K562 (cell line): ENCODE results near the gene ZNF768. TPM values are rescaled to one million over a fixed set of nuclear protein-coding genes. Genes with fewer than 3 reads are reported as not detected.
A peak's percentile ranks its signal among the peaks of the same experiment; 100 is the strongest.

ENCODE experiments used
- ATF6 ChIP-seq: sonication (generic); formaldehyde crosslinking; IDR thresholded peaks from 2 replicates; pipeline ENCODE4 v1.4.0; 2020; ENCODE audit warnings: mild to moderate bottlenecking, missing genetic modification reagents
- BHLHE40 ChIP-seq: IDR thresholded peaks from 2 replicates; pipeline ENCODE4 v1.6.1; 2011; ENCODE audit warnings: low read length, improper control_type of control experiment
- FOS ChIP-seq: IDR thresholded peaks from 3 replicates; pipeline ENCODE4 v1.6.1; 2011; ENCODE audit not compliant: insufficient read length; ENCODE audit errors: extremely low read depth
- HDAC1 ChIP-seq, 2 experiments: fragments of 450-650 bp; IDR thresholded peaks; 2 replicates each; pipeline ENCODE4 v1.6.1; 2016 to 2017; ENCODE audit warnings: inconsistent platforms in 1 of 2, mild to moderate bottlenecking in 1 of 2, moderate library complexity in 1 of 2
- HDGF ChIP-seq: fragments of 450-650 bp; IDR thresholded peaks from 2 replicates; pipeline ENCODE4 v1.6.1; 2016
- KLF10 ChIP-seq: fragments of 250-450 bp; sonication (Bioruptor Pico); IDR thresholded peaks from 2 replicates; pipeline ENCODE4 v1.6.1; 2021; ENCODE audit warnings: matching md5 sums
- KLF13 ChIP-seq: fragments of 450-650 bp; IDR thresholded peaks from 2 replicates; pipeline ENCODE4 v1.6.1; 2016; ENCODE audit warnings: missing genetic modification characterization, low read depth, mild to moderate bottlenecking, missing compliant biosample characterization, moderate library complexity, borderline replicate concordance
- MAX ChIP-seq: sonication (generic); formaldehyde crosslinking; IDR thresholded peaks from 2 replicates; pipeline ENCODE4 v1.9.0; 2022; ENCODE audit warnings: mild to moderate bottlenecking, missing genetic modification reagents
- NR2F6 ChIP-seq: fragments of 450-650 bp; formaldehyde crosslinking; IDR thresholded peaks from 2 replicates; pipeline ENCODE4 v1.4.0; 2020; ENCODE audit warnings: mild to moderate bottlenecking
- OTX1 ChIP-seq: fragments of 450-650 bp; formaldehyde crosslinking; IDR thresholded peaks from 2 replicates; pipeline ENCODE4 v1.4.0; 2022; ENCODE audit warnings: mild to moderate bottlenecking
- SETDB1 ChIP-seq: IDR thresholded peaks from one replicate; pipeline ENCODE4 v1.6.1; 2012; ENCODE audit warnings: low read length, control low read depth, inconsistent platforms
- SUPT5H ChIP-seq: fragments of 450-650 bp; IDR thresholded peaks from 2 replicates; pipeline ENCODE4 v1.6.1; 2016
- THAP12 ChIP-seq: fragments of 250-450 bp; sonication (Bioruptor Pico); IDR thresholded peaks from 2 replicates; pipeline ENCODE4 v1.9.0; 2021; ENCODE audit warnings: mild to moderate bottlenecking, inconsistent platforms
- TSC22D4 ChIP-seq: fragments of 450-650 bp; IDR thresholded peaks from 2 replicates; pipeline ENCODE4 v1.6.1; 2016; ENCODE audit warnings: missing genetic modification characterization, missing biosample characterization, control low read depth
- ZBTB1 ChIP-seq: sonication (generic); formaldehyde crosslinking; IDR thresholded peaks from 2 replicates; pipeline ENCODE4 v1.8.1; 2023; ENCODE audit warnings: missing genetic modification reagents, low read depth, mild to moderate bottlenecking, borderline replicate concordance
- ZFP91 ChIP-seq: sonication (generic); formaldehyde crosslinking; IDR thresholded peaks from 2 replicates; pipeline ENCODE4 v1.8.0; 2022; ENCODE audit warnings: mild to moderate bottlenecking, missing genetic modification reagents
- ZNF232 ChIP-seq: sonication (generic); formaldehyde crosslinking; IDR thresholded peaks from 2 replicates; pipeline ENCODE4 v1.8.0; 2022; ENCODE audit warnings: mild to moderate bottlenecking, missing genetic modification reagents
- ZNF324 ChIP-seq: fragments of 250-450 bp; sonication (Bioruptor Pico); IDR thresholded peaks from 2 replicates; pipeline ENCODE4 v1.4.0; 2020; ENCODE audit warnings: mild to moderate bottlenecking
- ZNF444 ChIP-seq: fragments of 250-450 bp; sonication (Bioruptor Pico); IDR thresholded peaks from 2 replicates; pipeline ENCODE4 v1.4.0; 2020; ENCODE audit warnings: mild to moderate bottlenecking, moderate library complexity
- ZNF57 ChIP-seq: fragments of 450-650 bp; formaldehyde crosslinking; IDR thresholded peaks from 2 replicates; pipeline ENCODE4 v1.4.0; 2020; ENCODE audit warnings: mild to moderate bottlenecking, moderate library complexity
- ZNF699 ChIP-seq: fragments of 250-450 bp; sonication (Bioruptor Pico); IDR thresholded peaks from 2 replicates; pipeline ENCODE4 v1.8.0; 2021; ENCODE audit warnings: mild to moderate bottlenecking, moderate library complexity; ENCODE audit not compliant: insufficient replicate concordance
- polyA plus RNA-seq, 8 experiments: library from polyadenylated mRNA; depleted of rRNA in 4 of 8; stranded (reverse) in 5 of 8; unstranded in 3 of 8; fragments of >200 nt; fragmentation: Nextera tagmentation in 2 of 8; fragmentation: Illumina TruSeq in 1 of 8; extraction: Ambion mirVana in 2 of 8; extraction: Trizol in 1 of 8; gene quantifications; 2 replicates each; pipeline versions ENCODE4 v1.2.1 to v1.2.3, GENCODE V29; 2011 to 2014; ENCODE audit warnings: inconsistent platforms in 1 of 8, missing spikeins in 1 of 8
- total RNA-seq, 7 experiments: library from RNA; depleted of rRNA in 6 of 7; stranded (reverse); fragments of >200 nt in 6 of 7; fragmentation: Illumina TruSeq in 2 of 7; extraction: Trizol in 2 of 7; gene quantifications; 2 replicates each; pipeline versions ENCODE4 v1.2.1 to v1.2.3, GENCODE V29; 2011 to 2021; ENCODE audit warnings: low replicate concordance in 1 of 7
- TF ChIP-seq, protein P1 (sequence below): fragments of 450-650 bp; formaldehyde crosslinking; conservative IDR thresholded peaks from 2 replicates; pipeline ENCODE4 v1.4.0; 2022; ENCODE audit warnings: mild to moderate bottlenecking, missing genetic modification characterization

Gene ZNF768
- total and polyA plus RNA-seq, 9 of the 15 experiments (the other 6 are each of a cell fraction or from before 2014, with no cell fraction given) = 0.13 to 50.7 (median 26.9) TPM

GRCh38 chr16:30526823-30527634, 663 bp upstream of the ZNF768 start (continued):
- no peak for TF ChIP-seq ATF6 (CRISPR knock-in tag)
- TF ChIP-seq BHLHE40 = peak; percentile 83
- TF ChIP-seq KLF13 (tag) = peak; percentile 39; the same call in 1 of the 2 replicates
- TF ChIP-seq, protein P1, sequence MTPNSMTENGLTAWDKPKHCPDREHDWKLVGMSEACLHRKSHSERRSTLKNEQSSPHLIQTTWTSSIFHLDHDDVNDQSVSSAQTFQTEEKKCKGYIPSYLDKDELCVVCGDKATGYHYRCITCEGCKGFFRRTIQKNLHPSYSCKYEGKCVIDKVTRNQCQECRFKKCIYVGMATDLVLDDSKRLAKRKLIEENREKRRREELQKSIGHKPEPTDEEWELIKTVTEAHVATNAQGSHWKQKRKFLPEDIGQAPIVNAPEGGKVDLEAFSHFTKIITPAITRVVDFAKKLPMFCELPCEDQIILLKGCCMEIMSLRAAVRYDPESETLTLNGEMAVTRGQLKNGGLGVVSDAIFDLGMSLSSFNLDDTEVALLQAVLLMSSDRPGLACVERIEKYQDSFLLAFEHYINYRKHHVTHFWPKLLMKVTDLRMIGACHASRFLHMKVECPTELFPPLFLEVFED (CRISPR knock-in tag) = no peak
- TF ChIP-seq KLF10 (CRISPR knock-in tag) = no peak
- TF ChIP-seq ZNF57 (CRISPR knock-in tag) = no peak; the same call in 1 of the 2 replicates
- no peak for TF ChIP-seq ZNF324 (CRISPR knock-in tag)
- TF ChIP-seq ZNF444 = no peak
- no peak for TF ChIP-seq ZFP91 (CRISPR knock-in tag)
- TF ChIP-seq ZBTB1 = no peak; the same call in 1 of the 2 replicates
- TF ChIP-seq SETDB1 = no peak
- TF ChIP-seq TSC22D4 (tag) = no peak
- TF ChIP-seq ZNF232 (CRISPR knock-in tag) = no peak
- TF ChIP-seq OTX1 = peak; percentile 73
- TF ChIP-seq ZNF699 (CRISPR knock-in tag) = no peak
- peak; percentile 90 for TF ChIP-seq SUPT5H
- peak; percentile 99 for TF ChIP-seq THAP12 (CRISPR knock-in tag)
- TF ChIP-seq MAX (CRISPR knock-in tag) = peak; percentile 60
- no peak for TF ChIP-seq NR2F6 (CRISPR knock-in tag)
- no peak for TF ChIP-seq FOS
- peak in 1 of 2 experiments; percentile 31; a peak in 1 of 4 replicates for TF ChIP-seq HDAC1 (IDR thresholded peaks at IDR 0.05)
- TF ChIP-seq HDGF = no peak
